Measurements from ENCODE around the gene USP15.

Gene USP15

GRCh38 chr12:62370189-62370588, 110.0 kb downstream of the USP15 start:
- DNase-seq (ENCODE audit: low read depth, low spot score), result no peak

- DNase-seq (ENCODE audit: low read depth, low spot score), result no peak
Observed at GRCh38 chr12:62371661-62372060, 111.5 kb downstream of the USP15 start.

- DNase-seq (ENCODE audit: low read depth, low spot score), result no peak
Observed at GRCh38 chr12:62372134-62372533, 111.9 kb downstream of the USP15 start.

- DNase-seq (ENCODE audit: low read depth, low spot score), result no peak
Observed at GRCh38 chr12:62372825-62373224, 112.6 kb downstream of the USP15 start.

GRCh38 chr12:62375603-62376002, 115.4 kb downstream of the USP15 start:
- DNase-seq (ENCODE audit: low read depth, low spot score), result no peak

GRCh38 chr12:62379026-62379722, 119.0 kb downstream of the USP15 start:
- DNase-seq (ENCODE audit: low read depth, low spot score), result no peak

GRCh38 chr12:62379723-62380045, 119.5 kb downstream of the USP15 start:
- no peak for DNase-seq (ENCODE audit: low read depth, low spot score)

- no peak for DNase-seq (ENCODE audit: low read depth, low spot score)
Observed at GRCh38 chr12:62382526-62382925, 122.3 kb downstream of the USP15 start.

- no peak for DNase-seq (ENCODE audit: low read depth, low spot score)
Observed at GRCh38 chr12:62396750-62397149, 136.5 kb downstream of the USP15 start.

- no peak for DNase-seq (ENCODE audit: low read depth, low spot score)
Observed at GRCh38 chr12:62400135-62400534, 139.9 kb downstream of the USP15 start.

GRCh38 chr12:62401631-62402030, 141.4 kb downstream of the USP15 start:
- DNase-seq (ENCODE audit: low read depth, low spot score), result no peak

- no peak for DNase-seq (ENCODE audit: low read depth, low spot score)
Observed at GRCh38 chr12:62403031-62403430, 142.8 kb downstream of the USP15 start.

- no peak for DNase-seq (ENCODE audit: low read depth, low spot score)
Observed at GRCh38 chr12:62407587-62407986, 147.4 kb downstream of the USP15 start.

GRCh38 chr12:62409068-62409467, 148.9 kb downstream of the USP15 start:
- DNase-seq (ENCODE audit: low read depth, low spot score), result no peak

- no peak for DNase-seq (ENCODE audit: low read depth, low spot score)
Observed at GRCh38 chr12:62414180-62414579, 154.0 kb downstream of the USP15 start.

GRCh38 chr12:62426089-62426488, 165.9 kb downstream of the USP15 start:
- DNase-seq (ENCODE audit: low read depth, low spot score), result no peak

- no peak for DNase-seq (ENCODE audit: low read depth, low spot score)
Observed at GRCh38 chr12:62429457-62429856, 169.3 kb downstream of the USP15 start.

GRCh38 chr12:62434494-62435302, 174.5 kb downstream of the USP15 start:
- DNase-seq (ENCODE audit: low read depth, low spot score), result no peak

GRCh38 chr12:62435303-62436163, 175.3 kb downstream of the USP15 start:
- peak; percentile 10 for DNase-seq (ENCODE audit: low read depth, low spot score)

- DNase-seq (ENCODE audit: low read depth, low spot score), result no peak
Observed at GRCh38 chr12:62436164-62436503, 175.9 kb downstream of the USP15 start.

- DNase-seq (ENCODE audit: low read depth, low spot score), result peak; percentile 32
Observed at GRCh38 chr12:62438098-62438692, 178.0 kb downstream of the USP15 start.

Measured in smooth muscle cell of the brain vasculature (primary cell).